Kidney (tissue), 14 donors: ENCODE results near the gene HPCAL1. TPM values are rescaled to one million over a fixed set of nuclear protein-coding genes. Genes with fewer than 3 reads are reported as not detected.

ENCODE experiments used
- DNase-seq, 5 donors: peaks; one replicate each; pipeline ENCODE4 v3.0.0-alpha.2; 2013 to 2020
- FAIRE-seq: peaks from 2 replicates; lab custom pipeline; 2012; peaks lifted over from hg19 to GRCh38; lab: Jason Lieb, UNC
- H3K27ac ChIP-seq, 2 donors: one replicate each; pipeline ENCODE4 v1.7.0; 2013; ENCODE audit warnings: low read depth in 2 of 2, low read length in 2 of 2, inconsistent platforms in 1 of 2
- H3K27me3 ChIP-seq: one replicate; pipeline ENCODE4 v1.7.1; 2013; ENCODE audit warnings: low read length, inconsistent platforms; ENCODE audit not compliant: control insufficient read depth, insufficient read depth
- H3K36me3 ChIP-seq, 3 donors: one replicate each; pipeline versions ENCODE4 v1.7.0 to v1.7.1; 2013; ENCODE audit warnings: low read length in 3 of 3, control low read depth in 1 of 3, inconsistent platforms in 1 of 3; ENCODE audit not compliant: insufficient read depth in 3 of 3, control insufficient read depth in 2 of 3
- H3K4me1 ChIP-seq, 3 donors: one replicate each; pipeline versions ENCODE4 v1.7.0 to v1.7.1; 2013; ENCODE audit warnings: low read length in 3 of 3, inconsistent platforms in 1 of 3, low read depth in 1 of 3; ENCODE audit not compliant: control insufficient read depth in 2 of 3, insufficient read depth in 2 of 3
- H3K4me3 ChIP-seq, 3 donors: one replicate each; pipeline versions ENCODE4 v1.7.0 to v1.8.1; 2013; ENCODE audit warnings: low read length in 3 of 3, control low read depth in 1 of 3, inconsistent platforms in 1 of 3
- H3K9ac ChIP-seq, 3 donors: one replicate each; pipeline versions ENCODE4 v1.7.0 to v1.7.1; 2013; ENCODE audit warnings: low read length in 3 of 3, control low read depth in 1 of 3, inconsistent platforms in 1 of 3
- H3K9me3 ChIP-seq, 3 donors: one replicate each; pipeline versions ENCODE4 v1.7.0 to v1.7.1; 2013; ENCODE audit warnings: low read length in 3 of 3, control low read depth in 1 of 3, inconsistent platforms in 1 of 3; ENCODE audit not compliant: control insufficient read depth in 2 of 3, insufficient read depth in 1 of 3
- intact Hi-C: fragments of 100-400 bp; cut with DNase I; formaldehyde crosslinking; loops from one replicate; pipeline ENCODE4 v1.11.1; 2022
- polyA plus RNA-seq: library from polyadenylated mRNA; stranded (reverse); fragments of 350-450 nt; fragmentation: Illumina TruSeq; extraction: RNeasy Lipid Tissue Mini Kit (QIAGEN cat#74804); gene quantifications from one replicate; pipeline ENCODE4 v1.2.3, GENCODE V29; 2014; ENCODE audit warnings: low read depth, low replicate concordance; ENCODE audit not compliant: insufficient read depth
- total RNA-seq: library from RNA; stranded (reverse); fragmentation: NEBNext Ultra II Directional; extraction: Animal tissue kit (Norgen Biotek cat#: 25700); gene quantifications from one replicate; pipeline ENCODE4 v1.2.1, GENCODE V29; 2021
- TF ChIP-seq, protein P1 (sequence below): IDR thresholded peaks from 3 replicates; pipeline ENCODE4 v1.5.1; 2012; ENCODE audit warnings: mild to moderate bottlenecking, moderate library complexity, borderline replicate concordance; ENCODE audit not compliant: insufficient read depth; ENCODE audit errors: extremely low read depth
- donor health status: control.
- donor health status: control.
- donor health status: control.
- donor health status: control.
- donor health status: control.
- donor health status: DM: yes; HTN: yes; CAD: no.
- donor health status: Normal renal cell carcinoma (clear cell type).

HPCAL1 gene
- total and polyA plus RNA-seq, 2 donors from 2014 or later, result 47.3 to 121 TPM

DNA sequence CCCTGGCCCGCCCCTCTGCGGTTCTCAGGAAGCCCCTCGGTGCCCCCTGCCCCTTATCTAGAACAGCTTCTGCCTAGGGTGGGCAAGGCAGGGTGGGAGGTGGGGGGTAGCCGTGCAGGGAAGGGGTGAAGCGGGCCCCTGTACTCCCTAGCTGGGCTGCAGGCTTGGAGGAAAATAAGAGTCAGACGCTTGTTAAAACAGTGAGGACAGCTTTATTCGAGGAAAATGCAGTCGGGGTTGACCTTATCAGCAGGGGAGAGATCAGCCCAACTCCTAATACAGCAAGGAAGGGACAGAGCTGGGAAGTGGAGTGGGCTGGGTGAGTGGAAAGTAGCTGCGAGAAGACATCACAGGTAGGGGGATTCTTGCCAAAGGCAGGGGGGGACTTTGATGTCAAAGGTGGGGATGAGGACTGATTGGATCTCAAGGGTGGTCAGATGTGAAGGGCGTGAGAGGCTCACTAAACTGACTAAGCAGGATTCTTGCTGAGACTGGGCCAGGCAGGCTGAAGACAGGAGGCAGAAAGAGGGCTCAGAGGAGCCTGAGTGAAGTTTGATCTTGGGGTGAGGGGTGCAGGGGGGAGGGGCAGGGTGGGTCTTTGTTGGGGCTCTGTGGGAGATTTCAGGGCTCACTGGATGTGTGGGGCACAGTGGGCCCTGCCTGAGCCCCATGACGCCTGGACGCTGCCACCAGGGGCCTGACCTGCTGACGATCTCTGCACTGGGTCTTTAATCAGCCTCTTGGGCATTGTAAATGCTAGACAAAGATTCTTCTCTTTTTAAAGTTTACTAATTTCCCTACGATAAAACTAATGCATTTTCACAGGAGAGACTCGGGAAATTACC is 29.9 kb downstream of the HPCAL1 start:
- H3K27me3 ChIP-seq, result no peaks in the 10 kb centered on the region
- H3K9ac ChIP-seq, result no peak overlapping the region
- TF ChIP-seq, protein P1, sequence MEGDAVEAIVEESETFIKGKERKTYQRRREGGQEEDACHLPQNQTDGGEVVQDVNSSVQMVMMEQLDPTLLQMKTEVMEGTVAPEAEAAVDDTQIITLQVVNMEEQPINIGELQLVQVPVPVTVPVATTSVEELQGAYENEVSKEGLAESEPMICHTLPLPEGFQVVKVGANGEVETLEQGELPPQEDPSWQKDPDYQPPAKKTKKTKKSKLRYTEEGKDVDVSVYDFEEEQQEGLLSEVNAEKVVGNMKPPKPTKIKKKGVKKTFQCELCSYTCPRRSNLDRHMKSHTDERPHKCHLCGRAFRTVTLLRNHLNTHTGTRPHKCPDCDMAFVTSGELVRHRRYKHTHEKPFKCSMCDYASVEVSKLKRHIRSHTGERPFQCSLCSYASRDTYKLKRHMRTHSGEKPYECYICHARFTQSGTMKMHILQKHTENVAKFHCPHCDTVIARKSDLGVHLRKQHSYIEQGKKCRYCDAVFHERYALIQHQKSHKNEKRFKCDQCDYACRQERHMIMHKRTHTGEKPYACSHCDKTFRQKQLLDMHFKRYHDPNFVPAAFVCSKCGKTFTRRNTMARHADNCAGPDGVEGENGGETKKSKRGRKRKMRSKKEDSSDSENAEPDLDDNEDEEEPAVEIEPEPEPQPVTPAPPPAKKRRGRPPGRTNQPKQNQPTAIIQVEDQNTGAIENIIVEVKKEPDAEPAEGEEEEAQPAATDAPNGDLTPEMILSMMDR, result no peak
- H3K27ac ChIP-seq, result peak overlapping the region; percentile 48 to 54
- no peak overlapping the region for H3K4me3 ChIP-seq
- intact Hi-C loops, result no loop called here
- no peak for FAIRE-seq
- peaks cover 0 to 6% (median 0%) of the 10 kb centered on the region in 3 donors for H3K9me3 ChIP-seq
- DNase-seq, result peak in 3 of 5 donors; percentile 27 to 68 (median 36)
- H3K36me3 ChIP-seq, result no peaks in the 10 kb centered on the region
- H3K4me1 ChIP-seq, result peaks cover 0 to 34% (median 32%) of the 10 kb centered on the region in 3 donors

DNA sequence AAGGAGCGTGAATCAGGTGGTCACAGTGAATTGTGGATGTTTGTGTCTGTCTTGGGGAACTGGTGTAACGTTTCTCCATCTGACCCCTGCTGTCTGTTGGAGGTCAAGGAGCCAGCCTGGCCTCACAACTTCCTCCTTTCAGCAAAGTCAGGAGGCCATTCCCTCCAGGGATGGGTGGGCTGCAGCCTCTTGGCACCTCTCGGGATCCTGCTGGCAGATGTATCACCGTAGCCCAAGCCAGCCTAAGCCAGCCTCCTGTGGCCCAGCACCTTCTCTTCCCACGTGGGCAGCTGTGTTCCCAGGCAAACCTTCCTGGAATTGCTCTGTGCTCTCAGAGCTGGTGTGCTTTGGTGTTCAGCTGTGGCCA is 30.5 kb downstream of the HPCAL1 start:
- TF ChIP-seq, protein P1, result no peak
- DNase-seq (peak in 4 of 5 donors; percentile 50 to 60 (median 52)), FAIRE-seq (no peak)
- Histone ChIP-seq H3K27me3 (no peaks in the 10 kb centered on the region), H3K36me3 (no peaks in the 10 kb centered on the region), H3K9ac (no peak overlapping the region), H3K4me1 (peaks cover 0 to 34% (median 32%) of the 10 kb centered on the region in 3 donors), H3K4me3 (no peak overlapping the region), H3K9me3 (peaks cover 0 to 6% (median 0%) of the 10 kb centered on the region in 3 donors), H3K27ac (peak overlapping the region; percentile 0 to 48)
- intact Hi-C loops, result no loop called here

DNA sequence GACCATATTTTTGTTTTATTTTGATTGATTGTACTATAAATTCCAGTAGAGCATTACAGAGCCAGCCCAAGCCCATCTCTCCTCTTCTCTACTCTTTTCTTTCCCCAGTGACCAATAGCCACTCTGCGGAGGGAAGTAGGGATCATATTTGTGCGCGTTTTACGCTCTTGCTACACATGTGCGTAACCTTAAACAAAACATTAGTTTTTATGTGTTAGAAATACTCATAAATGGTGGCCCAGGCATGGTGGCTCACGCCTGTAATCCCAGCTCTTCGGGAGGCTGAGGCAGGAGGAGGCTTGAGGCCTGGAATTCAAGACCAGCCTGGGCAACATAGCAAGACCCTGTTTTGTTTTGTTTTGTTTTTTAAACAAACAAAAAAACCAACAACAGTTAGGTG is 31.3 kb downstream of the HPCAL1 start:
- no peak overlapping the region for H3K9ac ChIP-seq
- no peak overlapping the region for H3K4me3 ChIP-seq
- peak overlapping the region in 1 of 2 donors; percentile 0 for H3K27ac ChIP-seq
- H3K4me1 ChIP-seq, result peaks cover 0 to 32% (median 32%) of the 10 kb centered on the region in 3 donors
- TF ChIP-seq, protein P1, result no peak
- H3K27me3 ChIP-seq, result no peaks in the 10 kb centered on the region
- DNase-seq (no peak), FAIRE-seq (no peak)
- H3K9me3 ChIP-seq, result peaks cover 0 to 6% (median 0%) of the 10 kb centered on the region in 3 donors
- intact Hi-C loops, result no loop called here
- H3K36me3 ChIP-seq, result no peaks in the 10 kb centered on the region
